ENCODE data around the gene KRT9.

DNA sequence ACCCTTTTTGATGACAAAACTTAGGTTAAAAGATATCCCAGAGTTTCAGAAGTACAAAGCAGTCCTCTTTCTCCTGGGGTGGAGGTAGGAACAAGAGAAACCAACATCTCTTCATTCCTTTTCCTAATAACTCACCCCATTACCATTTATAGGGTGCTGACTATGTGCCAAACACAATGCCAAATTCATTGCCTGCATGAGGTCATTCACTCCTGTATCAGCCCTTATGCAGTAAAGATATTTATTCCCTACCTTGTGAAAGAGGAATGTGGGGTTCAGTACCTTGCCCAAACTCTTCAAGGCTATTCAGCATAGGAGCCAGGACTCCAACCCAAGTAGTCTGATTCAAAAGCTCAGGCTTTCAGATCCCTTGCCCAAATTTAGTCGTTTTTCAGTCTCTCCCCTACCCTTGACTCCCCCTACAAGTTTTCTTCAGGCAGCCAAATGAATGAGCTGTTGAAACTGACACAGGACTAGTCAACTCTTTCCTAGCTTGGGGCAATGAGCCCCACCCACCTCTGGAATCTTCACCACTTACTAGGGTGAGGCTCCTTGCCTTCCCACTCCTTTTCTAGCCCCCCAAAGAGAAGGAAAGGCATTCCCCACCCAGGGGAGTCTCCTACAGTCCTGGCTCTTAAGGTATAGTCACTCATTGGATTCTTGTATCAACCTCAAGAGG, 9.0 kb upstream of the KRT9 start:
- TF ChIP-seq BRCA1 (IDR thresholded peaks at IDR 0.05; ENCODE audit: low read depth, low read length) (no peak), JUND (IDR thresholded peaks at IDR 0.05; ENCODE audit: low read depth, low read length) (no peak), CHD2 (IDR thresholded peaks at IDR 0.05; ENCODE audit: borderline replicate concordance, low read depth, low read length) (no peak)
- TF ChIP-seq, protein P1, sequence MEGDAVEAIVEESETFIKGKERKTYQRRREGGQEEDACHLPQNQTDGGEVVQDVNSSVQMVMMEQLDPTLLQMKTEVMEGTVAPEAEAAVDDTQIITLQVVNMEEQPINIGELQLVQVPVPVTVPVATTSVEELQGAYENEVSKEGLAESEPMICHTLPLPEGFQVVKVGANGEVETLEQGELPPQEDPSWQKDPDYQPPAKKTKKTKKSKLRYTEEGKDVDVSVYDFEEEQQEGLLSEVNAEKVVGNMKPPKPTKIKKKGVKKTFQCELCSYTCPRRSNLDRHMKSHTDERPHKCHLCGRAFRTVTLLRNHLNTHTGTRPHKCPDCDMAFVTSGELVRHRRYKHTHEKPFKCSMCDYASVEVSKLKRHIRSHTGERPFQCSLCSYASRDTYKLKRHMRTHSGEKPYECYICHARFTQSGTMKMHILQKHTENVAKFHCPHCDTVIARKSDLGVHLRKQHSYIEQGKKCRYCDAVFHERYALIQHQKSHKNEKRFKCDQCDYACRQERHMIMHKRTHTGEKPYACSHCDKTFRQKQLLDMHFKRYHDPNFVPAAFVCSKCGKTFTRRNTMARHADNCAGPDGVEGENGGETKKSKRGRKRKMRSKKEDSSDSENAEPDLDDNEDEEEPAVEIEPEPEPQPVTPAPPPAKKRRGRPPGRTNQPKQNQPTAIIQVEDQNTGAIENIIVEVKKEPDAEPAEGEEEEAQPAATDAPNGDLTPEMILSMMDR (IDR thresholded peaks at IDR 0.05 in 2 of 3, conservative IDR thresholded peaks at IDR 0.05 in 1 of 3; ENCODE audit: control insufficient read depth in 2 of 3, extremely low read depth in 1 of 3, insufficient read depth in 1 of 3, low read depth in 3 of 3, low read length in 3 of 3) = no peak
